Calu3 (cell line): Measurements from ENCODE around the gene NRG3. TPM values are rescaled to one million over a fixed set of nuclear protein-coding genes. Genes with fewer than 3 reads are reported as not detected.

ENCODE experiments used
- BruUV-seq: library from RNA; stranded (reverse); fragments of 400-500 nt; replicated peaks from 2 replicates; lab custom pipeline; 2021; lab: Mats Ljungman, UMichigan
- CTCF ChIA-PET: fragments of 300-600 bp; sonication (Branson Sonifier 250); formaldehyde crosslinking; loops from one replicate; lab custom pipeline; 2022; ENCODE audit warnings: antibody characterized with exemption; lab: Charles Lee
- DNase-seq: peaks from one replicate; pipeline ENCODE4 v3.0.0; 2022
- H3K27ac Mint-ChIP-seq: one replicate; pipeline ENCODE4 v1.8.0; 2022; ENCODE audit warnings: mixed read lengths; ENCODE audit not compliant: unreplicated experiment
- H3K27me3 Mint-ChIP-seq: one replicate; pipeline ENCODE4 v1.8.0; 2022; ENCODE audit warnings: mixed read lengths; ENCODE audit not compliant: unreplicated experiment
- H3K36me3 Mint-ChIP-seq: one replicate; pipeline ENCODE4 v1.8.0; 2022; ENCODE audit warnings: mild to moderate bottlenecking, moderate library complexity, mixed read lengths; ENCODE audit not compliant: insufficient read depth, unreplicated experiment
- H3K4me1 Mint-ChIP-seq: one replicate; pipeline ENCODE4 v1.8.0; 2022; ENCODE audit warnings: mild to moderate bottlenecking, low read depth, mixed read lengths; ENCODE audit not compliant: unreplicated experiment
- H3K4me3 Mint-ChIP-seq: one replicate; pipeline ENCODE4 v1.8.0; 2022; ENCODE audit warnings: mild to moderate bottlenecking, low read depth, moderate library complexity, mixed read lengths; ENCODE audit not compliant: unreplicated experiment
- H3K9me3 Mint-ChIP-seq: one replicate; pipeline ENCODE4 v1.8.0; 2022; ENCODE audit warnings: low read depth, mixed read lengths; ENCODE audit not compliant: unreplicated experiment
- CTCF ChIP-seq: fragments of 200-600 bp; IDR thresholded peaks from one replicate; pipeline ENCODE4 v1.8.0; 2022; ENCODE audit warnings: antibody characterized with exemption; ENCODE audit not compliant: unreplicated experiment
- intact Hi-C: fragments of 100-400 bp; cut with micrococcal nuclease; formaldehyde crosslinking; loops from one replicate; pipeline ENCODE4 v1.10.0; 2022; ENCODE audit not compliant: unreplicated experiment
- total RNA-seq: library from RNA; stranded (reverse); gene quantifications from 2 replicates; pipeline ENCODE4 v1.2.3, GENCODE V29; 2022

Gene NRG3
- total RNA-seq, 1 experiment from 2014 or later, result 46.3 TPM

GRCh38 chr10:82438277-82438676 is 563.3 kb downstream of the NRG3 start:
- intact Hi-C loops, result no loop called here
- DNase-seq, result no peak
- no peaks in the 10 kb centered on the region for H3K27me3 Mint-ChIP-seq
- no peak overlapping the region for H3K27ac Mint-ChIP-seq
- no peaks in the 10 kb centered on the region for H3K4me1 Mint-ChIP-seq
- no peaks in the 10 kb centered on the region for H3K9me3 Mint-ChIP-seq
- no peak for TF ChIP-seq CTCF
- no TSS peak for BruUV-seq
- CTCF ChIA-PET, result no interaction called here
- no peak overlapping the region for H3K4me3 Mint-ChIP-seq
- H3K36me3 Mint-ChIP-seq, result no peaks in the 10 kb centered on the region

GRCh38 chr10:82440775-82441174 is 565.8 kb downstream of the NRG3 start:
- Mint-ChIP-seq H3K4me3 (no peak overlapping the region), H3K4me1 (no peaks in the 10 kb centered on the region)

GRCh38 chr10:82452046-82452445 is 577.1 kb downstream of the NRG3 start:
- no peak for TF ChIP-seq CTCF
- intact Hi-C loops, result no loop called here
- H3K4me1 Mint-ChIP-seq, result no peaks in the 10 kb centered on the region
- no peaks in the 10 kb centered on the region for H3K9me3 Mint-ChIP-seq
- H3K27me3 Mint-ChIP-seq, result no peaks in the 10 kb centered on the region
- DNase-seq, result no peak
- H3K4me3 Mint-ChIP-seq, result no peak overlapping the region
- CTCF ChIA-PET, result no interaction called here
- BruUV-seq, result no TSS peak
- H3K36me3 Mint-ChIP-seq, result no peaks in the 10 kb centered on the region
- H3K27ac Mint-ChIP-seq, result no peak overlapping the region

More at GRCh38 chr10:82440775-82441174, 565.8 kb downstream of the NRG3 start:
- no peak for DNase-seq
- H3K9me3 Mint-ChIP-seq, result no peaks in the 10 kb centered on the region
- no peak overlapping the region for H3K27ac Mint-ChIP-seq
- TF ChIP-seq CTCF, result no peak
- H3K27me3 Mint-ChIP-seq, result no peaks in the 10 kb centered on the region
- no peaks in the 10 kb centered on the region for H3K36me3 Mint-ChIP-seq
- intact Hi-C loops, result no loop called here
- CTCF ChIA-PET, result no interaction called here
- no TSS peak for BruUV-seq

GRCh38 chr10:82452676-82453075 is 577.7 kb downstream of the NRG3 start:
- CTCF ChIA-PET, result no interaction called here
- H3K4me3 Mint-ChIP-seq, result no peak overlapping the region
- no peak for DNase-seq
- no peaks in the 10 kb centered on the region for H3K36me3 Mint-ChIP-seq
- H3K4me1 Mint-ChIP-seq, result no peaks in the 10 kb centered on the region
- no peaks in the 10 kb centered on the region for H3K9me3 Mint-ChIP-seq
- no peak for TF ChIP-seq CTCF
- H3K27me3 Mint-ChIP-seq, result no peaks in the 10 kb centered on the region
- no peak overlapping the region for H3K27ac Mint-ChIP-seq
- BruUV-seq, result no TSS peak
- intact Hi-C loops, result no loop called here
